Measurements from ENCODE around the gene SGMS1. TPM values are rescaled to one million over a fixed set of nuclear protein-coding genes. Genes with fewer than 3 reads are reported as not detected.

Gene SGMS1
- polyA plus RNA-seq, 1 experiment = 21.1 TPM

DNA sequence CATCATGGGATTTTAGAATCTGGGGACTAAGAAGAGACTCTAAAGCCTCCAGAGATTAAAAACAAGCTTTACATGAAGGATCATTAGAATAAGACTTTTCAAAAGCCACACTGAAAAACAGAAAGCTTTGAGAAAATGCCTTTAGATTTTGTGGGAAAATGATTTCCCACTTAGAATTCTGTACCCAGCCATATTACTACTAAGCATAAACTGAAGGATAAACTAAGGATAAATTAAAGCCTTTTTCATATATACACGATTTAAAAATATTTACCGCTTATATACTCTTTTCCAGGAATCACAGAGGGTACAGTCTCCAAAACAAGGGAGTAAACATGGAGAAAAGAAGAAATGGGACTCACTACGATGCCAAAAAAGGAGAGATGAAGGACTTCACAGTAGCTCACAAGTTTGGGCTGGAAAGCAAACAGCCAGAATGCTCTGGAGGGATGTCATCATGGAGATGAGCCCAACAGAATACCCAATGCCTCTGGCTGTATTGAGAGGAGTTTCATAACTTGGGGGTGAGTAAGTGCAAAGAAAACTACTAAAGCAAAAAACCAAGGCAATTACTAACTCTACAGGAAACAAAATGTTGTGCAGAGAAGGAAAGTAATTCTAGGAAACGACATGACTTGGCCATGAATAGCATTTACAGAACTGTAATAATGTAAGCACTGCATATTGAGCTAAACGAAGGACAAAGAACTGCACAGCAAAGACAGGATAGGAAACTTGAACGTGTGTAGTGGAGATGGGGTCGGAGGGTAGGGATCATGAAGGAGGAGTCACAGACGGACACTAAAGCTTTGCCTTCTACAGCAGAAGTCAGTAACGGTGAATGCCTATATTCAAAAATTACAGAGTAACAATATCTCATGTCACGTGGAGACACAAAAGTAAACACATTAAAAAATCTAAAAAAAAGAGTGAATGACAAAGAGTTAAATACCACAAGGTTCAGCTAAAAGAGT lies 311.0 kb downstream of the SGMS1 start:
- DNase-seq (ENCODE audit: low read depth) = no peak
- Histone ChIP-seq H3K27me3 (ENCODE audit: control insufficient read depth, insufficient read depth, low read length) (no peaks in the 10 kb centered on the region), H3K4me3 (ENCODE audit: low read depth, low read length) (no peak overlapping the region), H3K36me3 (ENCODE audit: control insufficient read depth, insufficient read depth, low read length) (peaks cover 3% of the 10 kb centered on the region; the same call in 1 of the 2 replicates)
- CTCF ChIA-PET = interaction anchor here (0.6 to 1.9 kb wide), 4 partner anchors 9 to 338 kb away, joined by 3 to 5 read pairs (median 4); no protein-coding TSS in a partner anchor
- TF ChIP-seq, protein P1, sequence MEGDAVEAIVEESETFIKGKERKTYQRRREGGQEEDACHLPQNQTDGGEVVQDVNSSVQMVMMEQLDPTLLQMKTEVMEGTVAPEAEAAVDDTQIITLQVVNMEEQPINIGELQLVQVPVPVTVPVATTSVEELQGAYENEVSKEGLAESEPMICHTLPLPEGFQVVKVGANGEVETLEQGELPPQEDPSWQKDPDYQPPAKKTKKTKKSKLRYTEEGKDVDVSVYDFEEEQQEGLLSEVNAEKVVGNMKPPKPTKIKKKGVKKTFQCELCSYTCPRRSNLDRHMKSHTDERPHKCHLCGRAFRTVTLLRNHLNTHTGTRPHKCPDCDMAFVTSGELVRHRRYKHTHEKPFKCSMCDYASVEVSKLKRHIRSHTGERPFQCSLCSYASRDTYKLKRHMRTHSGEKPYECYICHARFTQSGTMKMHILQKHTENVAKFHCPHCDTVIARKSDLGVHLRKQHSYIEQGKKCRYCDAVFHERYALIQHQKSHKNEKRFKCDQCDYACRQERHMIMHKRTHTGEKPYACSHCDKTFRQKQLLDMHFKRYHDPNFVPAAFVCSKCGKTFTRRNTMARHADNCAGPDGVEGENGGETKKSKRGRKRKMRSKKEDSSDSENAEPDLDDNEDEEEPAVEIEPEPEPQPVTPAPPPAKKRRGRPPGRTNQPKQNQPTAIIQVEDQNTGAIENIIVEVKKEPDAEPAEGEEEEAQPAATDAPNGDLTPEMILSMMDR (IDR thresholded peaks at IDR 0.05; ENCODE audit: insufficient read depth, low read depth, low read length) = no peak
- POLR2A ChIA-PET = no interaction called here

GRCh38 chr10:50310560-50311174 lies 313.1 kb downstream of the SGMS1 start:
- TF ChIP-seq, protein P1 (IDR thresholded peaks at IDR 0.05; ENCODE audit: insufficient read depth, low read depth, low read length) = no peak
- ChIA-PET POLR2A (no interaction called here), CTCF (no interaction called here)

DNA sequence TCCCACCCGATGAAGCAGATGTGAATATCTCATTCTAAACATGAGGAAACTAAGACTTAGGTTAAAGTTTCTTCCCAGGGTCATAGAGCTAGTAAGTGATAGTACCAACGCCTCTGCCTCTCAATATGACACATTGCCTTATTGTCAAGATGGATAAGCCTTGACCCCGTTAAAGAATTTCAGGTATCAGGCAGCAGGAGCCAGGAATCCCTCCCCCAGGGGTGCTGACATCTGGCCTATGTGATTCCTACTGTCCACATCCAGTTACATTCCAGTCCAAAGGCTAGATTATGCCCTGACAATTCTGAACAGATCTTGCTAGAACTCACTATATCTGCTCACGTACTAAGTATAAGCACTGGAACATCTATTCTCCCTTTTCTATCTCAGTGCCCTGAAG lies 314.4 kb downstream of the SGMS1 start:
- TF ChIP-seq, protein P1 (IDR thresholded peaks at IDR 0.05; ENCODE audit: insufficient read depth, low read depth, low read length) = no peak
- H3K4me3 ChIP-seq (ENCODE audit: low read depth, low read length) = no peak overlapping the region
- H3K36me3 ChIP-seq (ENCODE audit: control insufficient read depth, insufficient read depth, low read length) = peaks cover 3% of the 10 kb centered on the region; the same call in 1 of the 2 replicates
- no peak for DNase-seq (ENCODE audit: low read depth)
- ChIA-PET POLR2A (no interaction called here), CTCF (interaction anchor here (0.9 kb wide), 1 partner anchor 14 kb away, joined by 3 read pairs; no protein-coding TSS in a partner anchor)
- H3K27me3 ChIP-seq (ENCODE audit: control insufficient read depth, insufficient read depth, low read length) = no peaks in the 10 kb centered on the region

More at GRCh38 chr10:50310560-50311174, 313.1 kb downstream of the SGMS1 start:
- H3K27me3 ChIP-seq (ENCODE audit: control insufficient read depth, insufficient read depth, low read length) = no peaks in the 10 kb centered on the region
- H3K4me3 ChIP-seq (ENCODE audit: low read depth, low read length) = no peak overlapping the region
- DNase-seq (ENCODE audit: low read depth) = no peak
- H3K36me3 ChIP-seq (ENCODE audit: control insufficient read depth, insufficient read depth, low read length) = peaks cover 3% of the 10 kb centered on the region; the same call in 1 of the 2 replicates

- TF ChIP-seq, protein P1 (IDR thresholded peaks at IDR 0.05; ENCODE audit: insufficient read depth, low read depth, low read length) = no peak
- POLR2A ChIA-PET = no interaction called here
- no peak overlapping the region for H3K4me3 ChIP-seq (ENCODE audit: low read depth, low read length)
- no peak for DNase-seq (ENCODE audit: low read depth)
- no peaks in the 10 kb centered on the region for H3K36me3 ChIP-seq (ENCODE audit: control insufficient read depth, insufficient read depth, low read length)
- H3K27me3 ChIP-seq (ENCODE audit: control insufficient read depth, insufficient read depth, low read length) = no peaks in the 10 kb centered on the region
- CTCF ChIA-PET = interaction anchor here (0.6 kb wide), 1 partner anchor 180 kb away, joined by 4 read pairs; no protein-coding TSS in a partner anchor
These were observed 319.1 kb downstream of the SGMS1 start for GRCh38 chr10:50304660-50305059.
